LoVo (cell line): ENCODE results near the gene GAS6.
A peak's percentile ranks its signal among the peaks of the same experiment; 100 is the strongest.
"Not testable (repeated sequence)": the region's sequence is repeated elsewhere in the genome, so short reads cannot be mapped to it uniquely, and the experiment has no call there.

Experiments used
- DNase-seq: peaks from one replicate; pipeline ENCODE4 v3.0.0-alpha.2; 2016; ENCODE audit warnings: low spot score

Gene GAS6

GRCh38 chr13:113791226-113791625 lies 72.7 kb downstream of the GAS6 start:
- no peak for DNase-seq

GRCh38 chr13:113789931-113790330 lies 73.9 kb downstream of the GAS6 start:
- DNase-seq, result not testable (repeated sequence)

- no peak for DNase-seq
Measured at GRCh38 chr13:113789167-113789566, 74.7 kb downstream of the GAS6 start.

- no peak for DNase-seq
Measured at GRCh38 chr13:113788413-113789135, 75.3 kb downstream of the GAS6 start.

- DNase-seq, result no peak
Measured at GRCh38 chr13:113787694-113788093, 76.2 kb downstream of the GAS6 start.

- DNase-seq, result no peak
Measured at GRCh38 chr13:113786262-113786841, 77.5 kb downstream of the GAS6 start.

GRCh38 chr13:113785051-113786010 lies 78.5 kb downstream of the GAS6 start:
- DNase-seq, result peak; percentile 74

GRCh38 chr13:113784645-113785024 lies 79.2 kb downstream of the GAS6 start:
- peak; percentile 4 for DNase-seq

- no peak for DNase-seq
Measured at GRCh38 chr13:113783966-113784644, 79.8 kb downstream of the GAS6 start.

- no peak for DNase-seq
Measured at GRCh38 chr13:113783200-113783881, 80.5 kb downstream of the GAS6 start.

GRCh38 chr13:113782472-113782871 lies 81.4 kb downstream of the GAS6 start:
- DNase-seq, result no peak

- DNase-seq, result no peak
Measured at GRCh38 chr13:113781571-113781970, 82.3 kb downstream of the GAS6 start.

GRCh38 chr13:113777311-113778260 lies 86.3 kb downstream of the GAS6 start:
- no peak for DNase-seq

- no peak for DNase-seq
Measured at GRCh38 chr13:113776231-113777125, 87.4 kb downstream of the GAS6 start.

GRCh38 chr13:113775451-113776145 lies 88.3 kb downstream of the GAS6 start:
- DNase-seq, result no peak

GRCh38 chr13:113774177-113775107 lies 89.4 kb downstream of the GAS6 start:
- DNase-seq, result no peak

- DNase-seq, result no peak
Measured at GRCh38 chr13:113771709-113772331, 92.1 kb downstream of the GAS6 start.
